AG09309 (cell line): ENCODE measurements around the gene BCAR3.
"Not testable (repeated sequence)": the region's sequence is repeated elsewhere in the genome, so short reads cannot be mapped to it uniquely, and the experiment has no call there.

Experiments used
- DNase-seq: peaks from one replicate; pipeline ENCODE4 v3.0.0-alpha.2; 2010; ENCODE audit warnings: low read depth
- H3K4me3 ChIP-seq: 2 replicates; pipeline ENCODE4 v1.5.1; 2011; ENCODE audit warnings: mild to moderate bottlenecking, low read depth, low read length, moderate library complexity; ENCODE audit not compliant: control insufficient read depth
- CTCF ChIP-seq: IDR thresholded peaks from 2 replicates; pipeline ENCODE4 v1.5.1; 2011; ENCODE audit warnings: mild to moderate bottlenecking, low read depth, low read length, inconsistent platforms; ENCODE audit not compliant: insufficient read depth, control insufficient read depth; ENCODE audit errors: missing control alignments

BCAR3 gene

GRCh38 chr1:93593854-93594602 is 87.6 kb downstream of the BCAR3 start:
- H3K4me3 ChIP-seq: no peak overlapping the region
- TF ChIP-seq CTCF: no peak
- DNase-seq: no peak

DNA sequence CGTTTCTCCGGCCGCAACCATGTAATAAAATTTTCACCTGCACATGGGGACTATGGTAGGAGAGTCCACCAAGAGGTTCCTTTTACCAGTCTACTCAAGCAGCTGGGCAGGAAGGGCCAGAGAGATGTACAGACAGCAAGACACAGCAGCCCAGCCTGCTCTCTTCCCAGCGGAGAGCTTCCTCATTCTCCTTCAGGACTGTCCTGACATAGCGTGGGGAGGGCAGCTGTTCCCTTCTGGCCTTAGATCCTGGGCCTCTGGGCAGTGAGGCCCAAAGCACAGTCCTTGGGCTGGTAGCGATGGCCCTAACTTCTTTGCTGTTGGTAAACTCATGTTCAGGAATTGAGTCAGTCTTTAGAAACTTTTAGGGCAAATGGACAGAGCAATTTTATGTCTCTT is 89.1 kb downstream of the BCAR3 start:
- H3K4me3 ChIP-seq: no peak overlapping the region
- no peak for DNase-seq
- no peak for TF ChIP-seq CTCF

GRCh38 chr1:93591676-93592550 is 89.7 kb downstream of the BCAR3 start:
- no peak for DNase-seq
- no peak overlapping the region for H3K4me3 ChIP-seq
- TF ChIP-seq CTCF: no peak

- not testable (repeated sequence) for H3K4me3 ChIP-seq, DNase-seq
These were observed 90.4 kb downstream of the BCAR3 start for GRCh38 chr1:93591291-93591675.

DNA sequence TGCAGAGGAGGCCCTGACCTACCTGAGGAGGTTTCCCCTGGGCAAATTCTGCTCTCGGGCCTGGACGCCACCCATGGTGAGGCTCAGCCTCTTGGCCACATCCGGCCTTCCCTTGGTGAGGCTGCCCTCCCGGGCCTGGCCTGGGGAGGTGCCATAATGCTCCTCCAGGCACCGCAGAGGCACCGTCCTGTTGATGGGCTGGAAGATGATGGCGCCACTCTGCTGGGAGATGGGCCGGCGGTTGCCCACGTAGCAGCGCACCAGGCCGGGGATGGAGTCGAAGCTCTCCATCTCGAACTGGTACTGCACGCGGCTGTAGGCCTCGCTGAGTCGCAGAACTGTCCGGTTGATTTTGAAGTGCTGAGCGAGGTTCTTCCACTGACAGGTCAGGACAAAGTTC is 92.7 kb downstream of the BCAR3 start:
- H3K4me3 ChIP-seq: no peak overlapping the region
- no peak for DNase-seq
- TF ChIP-seq CTCF: no peak

DNA sequence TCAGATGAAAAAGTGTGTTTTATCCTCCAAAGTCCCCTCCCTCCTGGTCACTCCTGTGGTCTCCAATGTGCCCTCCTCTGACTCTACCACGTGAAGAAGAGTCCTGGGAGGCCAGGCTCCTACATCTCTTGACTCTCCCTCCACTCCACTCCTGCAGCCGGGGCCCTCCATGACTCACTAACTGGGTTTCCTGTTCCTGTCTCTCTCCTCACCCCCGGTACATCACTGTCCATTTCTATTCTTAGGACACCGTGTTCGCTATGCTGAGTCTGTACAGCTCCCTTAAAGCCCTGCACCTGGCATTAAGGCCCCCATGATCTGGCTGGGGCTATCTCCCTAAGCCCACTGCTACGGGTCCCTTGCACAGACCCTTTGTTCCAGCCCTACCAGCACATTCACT is 93.4 kb downstream of the BCAR3 start:
- no peak for TF ChIP-seq CTCF
- H3K4me3 ChIP-seq: no peak overlapping the region
- no peak for DNase-seq

DNA sequence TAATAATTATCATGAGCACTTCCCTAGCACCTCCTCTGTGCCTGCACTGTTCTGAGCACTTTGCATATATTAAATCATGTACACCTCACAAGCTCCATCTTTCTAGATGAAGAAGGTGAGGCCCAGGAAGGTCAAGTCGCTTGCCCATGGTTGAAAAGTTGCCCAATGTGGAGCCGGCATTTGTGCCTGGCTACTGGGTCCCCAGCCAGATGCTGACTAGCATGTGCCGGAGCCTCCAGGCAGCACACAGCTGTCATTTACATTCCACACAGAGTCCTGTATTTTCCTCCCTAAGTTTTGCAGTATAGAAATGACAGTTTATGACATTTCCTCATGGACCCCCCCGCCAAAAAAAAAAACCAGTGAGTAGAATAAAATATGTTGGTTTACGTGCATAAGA is 94.3 kb downstream of the BCAR3 start:
- no peak overlapping the region for H3K4me3 ChIP-seq
- DNase-seq: no peak
- no peak for TF ChIP-seq CTCF
